Measurements from ENCODE around the gene TLL2.

TLL2 gene

GRCh38 chr10:96321822-96322221, 191.9 kb downstream of the TLL2 start:
- TF ChIP-seq EZH2 (IDR thresholded peaks at IDR 0.05) = no peak
- TF ChIP-seq POLR2AphosphoS5 (IDR thresholded peaks at IDR 0.05; ENCODE audit: borderline replicate concordance, low read depth, low read length) = no peak
- TF ChIP-seq FOXP2 (optimal IDR thresholded peaks at IDR 0.05; ENCODE audit: control extremely low read depth, extremely low read length, insufficient read depth) = no peak
- Histone ChIP-seq H3K9me3 (ENCODE audit: low read depth, low read length) (no peaks in the 10 kb centered on the region), H3K4me3 (no peak overlapping the region), H3K27ac (no peak overlapping the region), H3K9ac (ENCODE audit: insufficient read length) (no peak overlapping the region), H3K36me3 (ENCODE audit: insufficient read depth, low read length) (no peaks in the 10 kb centered on the region)
- no peak for DNase-seq (ENCODE audit: low read depth, low spot score)

- Histone ChIP-seq H3K4me3 (no peak overlapping the region), H3K9me3 (ENCODE audit: low read depth, low read length) (no peaks in the 10 kb centered on the region), H3K36me3 (ENCODE audit: insufficient read depth, low read length) (no peaks in the 10 kb centered on the region), H3K27ac (no peak overlapping the region), H3K9ac (ENCODE audit: insufficient read length) (no peak overlapping the region)
- no peak for DNase-seq (ENCODE audit: low read depth, low spot score)
- TF ChIP-seq POLR2AphosphoS5 (IDR thresholded peaks at IDR 0.05; ENCODE audit: borderline replicate concordance, low read depth, low read length) = no peak
- TF ChIP-seq EZH2 (IDR thresholded peaks at IDR 0.05) = no peak
- TF ChIP-seq FOXP2 (optimal IDR thresholded peaks at IDR 0.05; ENCODE audit: control extremely low read depth, extremely low read length, insufficient read depth) = no peak
These were observed 193.8 kb downstream of the TLL2 start for GRCh38 chr10:96319754-96320474.

- Histone ChIP-seq H3K9me3 (ENCODE audit: low read depth, low read length) (no peaks in the 10 kb centered on the region), H3K9ac (ENCODE audit: insufficient read length) (no peak overlapping the region), H3K27ac (no peak overlapping the region), H3K4me3 (no peak overlapping the region), H3K36me3 (ENCODE audit: insufficient read depth, low read length) (no peaks in the 10 kb centered on the region)
- TF ChIP-seq EZH2 (IDR thresholded peaks at IDR 0.05) (no peak), POLR2AphosphoS5 (IDR thresholded peaks at IDR 0.05; ENCODE audit: borderline replicate concordance, low read depth, low read length) (no peak), FOXP2 (optimal IDR thresholded peaks at IDR 0.05; ENCODE audit: control extremely low read depth, extremely low read length, insufficient read depth) (no peak)
- DNase-seq (ENCODE audit: low read depth, low spot score) = no peak
These were observed 196.5 kb downstream of the TLL2 start for GRCh38 chr10:96317067-96317833.
